ENCODE data around the gene IL1R2. TPM values are rescaled to one million over a fixed set of nuclear protein-coding genes. Genes with fewer than 3 reads are reported as not detected.

The IL1R2 gene
- total RNA-seq, 1 experiment from 2014 or later, result 10.1 TPM

- Histone ChIP-seq H3K4me1 (peaks cover 53% of the 10 kb centered on the region), H3K9me3 (no peaks in the 10 kb centered on the region), H3K36me3 (ENCODE audit: control insufficient read depth, insufficient read depth, low read length) (no peaks in the 10 kb centered on the region), H3K4me3 (ENCODE audit: low read depth, low read length) (no peak overlapping the region), H3K27me3 (replicated peaks; ENCODE audit: control insufficient read depth, insufficient read depth, low read length) (no peaks in the 10 kb centered on the region)
- ChIA-PET POLR2A (no interaction called here), CTCF (interaction anchor here (1.2 kb wide), 1 partner anchor 101 kb away, joined by 5 read pairs; no protein-coding TSS in a partner anchor)
- intact Hi-C loops (cut with micrococcal nuclease; ENCODE audit: unreplicated experiment), result loop anchor here (1.0 to 5.0 kb wide), 2 partner anchors 14 to 643 kb away; no protein-coding TSS in a partner anchor
- no peaks in the 10 kb centered on the region for H3K27me3 Mint-ChIP-seq (ENCODE audit: insufficient read depth, unreplicated experiment)
- H3K4me3 Mint-ChIP-seq (ENCODE audit: unreplicated experiment), result peak overlapping the region; percentile 47
- peaks cover 5% of the 10 kb centered on the region for H3K36me3 Mint-ChIP-seq (ENCODE audit: insufficient read depth, unreplicated experiment)
- H3K27ac Mint-ChIP-seq (ENCODE audit: unreplicated experiment), result peak overlapping the region; percentile 84
- H3K9me3 Mint-ChIP-seq (ENCODE audit: unreplicated experiment), result no peaks in the 10 kb centered on the region
- peaks cover 35% of the 10 kb centered on the region for H3K4me1 Mint-ChIP-seq (ENCODE audit: low read depth, unreplicated experiment)
- peak; percentile 71 to 89 for DNase-seq
- no TSS peak for BruUV-seq (replicated peaks)
- TF ChIP-seq CTCF (IDR thresholded peaks at IDR 0.05; ENCODE audit: insufficient read depth in 1 of 2, low read depth in 1 of 2, low read length in 1 of 2, severe bottlenecking in 1 of 2, unreplicated experiment in 1 of 2), result no peak
These were observed 6.5 kb upstream of the IL1R2 start for GRCh38 chr2:101985101-101985792.

- Mint-ChIP-seq H3K27me3 (ENCODE audit: insufficient read depth, unreplicated experiment) (no peaks in the 10 kb centered on the region), H3K4me1 (ENCODE audit: low read depth, unreplicated experiment) (peaks cover 35% of the 10 kb centered on the region), H3K9me3 (ENCODE audit: unreplicated experiment) (no peaks in the 10 kb centered on the region), H3K27ac (ENCODE audit: unreplicated experiment) (peak overlapping the region; percentile 84), H3K4me3 (ENCODE audit: unreplicated experiment) (peak overlapping the region; percentile 47), H3K36me3 (ENCODE audit: insufficient read depth, unreplicated experiment) (peaks cover 5% of the 10 kb centered on the region)
- no peak for TF ChIP-seq CTCF (IDR thresholded peaks at IDR 0.05; ENCODE audit: insufficient read depth in 1 of 2, low read depth in 1 of 2, low read length in 1 of 2, severe bottlenecking in 1 of 2, unreplicated experiment in 1 of 2)
- DNase-seq, result no peak
- peaks cover 53% of the 10 kb centered on the region for H3K4me1 ChIP-seq
- CTCF ChIA-PET, result no interaction called here
- H3K4me3 ChIP-seq (ENCODE audit: low read depth, low read length), result no peak overlapping the region
- no peaks in the 10 kb centered on the region for H3K27me3 ChIP-seq (replicated peaks; ENCODE audit: control insufficient read depth, insufficient read depth, low read length)
- intact Hi-C loops (cut with micrococcal nuclease; ENCODE audit: unreplicated experiment), result loop anchor here (1.0 to 5.0 kb wide), 2 partner anchors 14 to 643 kb away; no protein-coding TSS in a partner anchor
- POLR2A ChIA-PET, result no interaction called here
- H3K36me3 ChIP-seq (ENCODE audit: control insufficient read depth, insufficient read depth, low read length), result no peaks in the 10 kb centered on the region
- H3K9me3 ChIP-seq, result no peaks in the 10 kb centered on the region
- BruUV-seq (replicated peaks), result no TSS peak
These were observed 6.0 kb upstream of the IL1R2 start for GRCh38 chr2:101985793-101986164.

GRCh38 chr2:101986376-101986775 lies 5.4 kb upstream of the IL1R2 start:
- Histone ChIP-seq H3K4me1 (peaks cover 53% of the 10 kb centered on the region), H3K27me3 (replicated peaks; ENCODE audit: control insufficient read depth, insufficient read depth, low read length) (no peaks in the 10 kb centered on the region), H3K36me3 (ENCODE audit: control insufficient read depth, insufficient read depth, low read length) (no peaks in the 10 kb centered on the region), H3K9me3 (no peaks in the 10 kb centered on the region), H3K4me3 (ENCODE audit: low read depth, low read length) (no peak overlapping the region)
- intact Hi-C loops (cut with micrococcal nuclease; ENCODE audit: unreplicated experiment), result loop anchor here (5.0 kb wide), 1 partner anchor 644 kb away; no protein-coding TSS in a partner anchor
- Mint-ChIP-seq H3K36me3 (ENCODE audit: insufficient read depth, unreplicated experiment) (peaks cover 5% of the 10 kb centered on the region), H3K27ac (ENCODE audit: unreplicated experiment) (peak overlapping the region; percentile 84), H3K4me1 (ENCODE audit: low read depth, unreplicated experiment) (peaks cover 35% of the 10 kb centered on the region), H3K9me3 (ENCODE audit: unreplicated experiment) (no peaks in the 10 kb centered on the region), H3K27me3 (ENCODE audit: insufficient read depth, unreplicated experiment) (no peaks in the 10 kb centered on the region), H3K4me3 (ENCODE audit: unreplicated experiment) (no peak overlapping the region)
- POLR2A ChIA-PET, result no interaction called here
- no peak for TF ChIP-seq CTCF (IDR thresholded peaks at IDR 0.05; ENCODE audit: insufficient read depth in 1 of 2, low read depth in 1 of 2, low read length in 1 of 2, severe bottlenecking in 1 of 2, unreplicated experiment in 1 of 2)
- no peak for DNase-seq
- CTCF ChIA-PET, result no interaction called here
- no TSS peak for BruUV-seq (replicated peaks)
